HFF-Myc (cell line): ENCODE data around the gene OR10H1.
"Not testable (repeated sequence)": the region's sequence is repeated elsewhere in the genome, so short reads cannot be mapped to it uniquely, and the experiment has no call there.

Source experiments
- DNase-seq: peaks from one replicate; pipeline ENCODE4 v3.0.0-alpha.2; 2011; ENCODE audit warnings: low read depth; ENCODE audit errors: extremely low read depth
- H3K4me3 ChIP-seq: replicated peaks from 2 replicates; pipeline ENCODE4 v1.5.1; 2011; ENCODE audit warnings: low read depth, mild to moderate bottlenecking, control low read depth, low read length
- CTCF ChIP-seq: IDR thresholded peaks from 2 replicates; pipeline ENCODE4 v1.5.1; 2012; ENCODE audit warnings: mild to moderate bottlenecking, low read depth, low read length, control low read depth; ENCODE audit errors: missing control alignments

Gene OR10H1

GRCh38 chr19:15825753-15826152, 10.3 kb upstream of the OR10H1 start:
- DNase-seq, result no peak
- H3K4me3 ChIP-seq, result no peak overlapping the region
- TF ChIP-seq CTCF, result no peak

GRCh38 chr19:15820646-15821045, 5.2 kb upstream of the OR10H1 start:
- DNase-seq, result no peak
- no peak for TF ChIP-seq CTCF
- no peak overlapping the region for H3K4me3 ChIP-seq

GRCh38 chr19:15813916-15814315, 1.5 kb downstream of the OR10H1 start:
- no peak overlapping the region for H3K4me3 ChIP-seq
- TF ChIP-seq CTCF, result no peak
- DNase-seq, result no peak

- no peak for DNase-seq
- H3K4me3 ChIP-seq, result no peak overlapping the region
- TF ChIP-seq CTCF, result no peak
These were observed 3.3 kb downstream of the OR10H1 start for GRCh38 chr19:15812060-15812722.

GRCh38 chr19:15811476-15811875, 4.0 kb downstream of the OR10H1 start:
- TF ChIP-seq CTCF, result no peak
- DNase-seq, result no peak

GRCh38 chr19:15810335-15810734, 5.1 kb downstream of the OR10H1 start:
- DNase-seq, result no peak
- no peak overlapping the region for H3K4me3 ChIP-seq
- TF ChIP-seq CTCF, result no peak

More at GRCh38 chr19:15811476-15811875, 4.0 kb downstream of the OR10H1 start:
- no peak overlapping the region for H3K4me3 ChIP-seq

GRCh38 chr19:15794279-15794678, 21.2 kb downstream of the OR10H1 start:
- DNase-seq, H3K4me3 ChIP-seq: not testable (repeated sequence)
